ENCODE results near the gene LMTK3.

LMTK3 gene

DNA sequence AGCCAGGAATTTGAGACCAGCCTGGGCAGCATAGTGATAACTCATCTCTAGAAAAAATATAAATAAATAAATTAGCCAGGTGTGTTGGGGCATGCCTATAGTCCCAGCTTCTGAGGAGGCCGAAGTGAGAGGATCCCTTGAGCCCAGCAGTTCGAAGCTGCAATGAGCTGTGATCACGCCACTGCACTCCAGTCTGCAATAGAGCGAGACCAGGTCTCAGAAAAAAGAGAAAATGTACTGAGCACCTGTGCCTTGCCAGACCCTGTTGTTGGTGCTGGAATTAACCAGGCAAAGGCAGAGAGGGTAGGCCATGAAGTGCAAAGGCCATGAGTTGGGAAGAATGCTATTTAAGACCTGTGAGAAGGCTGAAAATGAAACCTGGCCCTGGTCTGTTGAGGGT, 39.8 kb downstream of the LMTK3 start:
- no peak for DNase-seq (ENCODE audit: low read depth)

DNA sequence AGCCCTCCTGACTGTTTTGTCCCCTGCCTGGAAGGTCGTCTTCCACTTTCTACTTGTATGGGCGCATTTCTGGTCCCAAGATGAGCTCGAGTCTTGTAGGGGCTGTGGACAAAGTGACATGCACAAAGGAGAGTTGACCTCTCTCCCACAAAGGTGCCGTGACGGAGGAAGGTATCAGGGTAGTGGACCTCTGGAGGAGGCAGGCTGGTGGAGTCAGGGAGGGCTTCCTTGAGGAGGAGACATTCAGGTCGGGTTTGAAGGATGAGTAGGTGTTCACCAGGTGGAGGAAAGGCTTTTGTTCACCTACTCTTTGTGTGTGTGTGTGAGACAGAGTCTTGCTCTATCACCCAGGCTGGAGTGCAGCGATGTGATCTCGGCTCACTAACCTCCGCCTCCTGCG, 40.8 kb downstream of the LMTK3 start:
- no peak for DNase-seq (ENCODE audit: low read depth)

DNA sequence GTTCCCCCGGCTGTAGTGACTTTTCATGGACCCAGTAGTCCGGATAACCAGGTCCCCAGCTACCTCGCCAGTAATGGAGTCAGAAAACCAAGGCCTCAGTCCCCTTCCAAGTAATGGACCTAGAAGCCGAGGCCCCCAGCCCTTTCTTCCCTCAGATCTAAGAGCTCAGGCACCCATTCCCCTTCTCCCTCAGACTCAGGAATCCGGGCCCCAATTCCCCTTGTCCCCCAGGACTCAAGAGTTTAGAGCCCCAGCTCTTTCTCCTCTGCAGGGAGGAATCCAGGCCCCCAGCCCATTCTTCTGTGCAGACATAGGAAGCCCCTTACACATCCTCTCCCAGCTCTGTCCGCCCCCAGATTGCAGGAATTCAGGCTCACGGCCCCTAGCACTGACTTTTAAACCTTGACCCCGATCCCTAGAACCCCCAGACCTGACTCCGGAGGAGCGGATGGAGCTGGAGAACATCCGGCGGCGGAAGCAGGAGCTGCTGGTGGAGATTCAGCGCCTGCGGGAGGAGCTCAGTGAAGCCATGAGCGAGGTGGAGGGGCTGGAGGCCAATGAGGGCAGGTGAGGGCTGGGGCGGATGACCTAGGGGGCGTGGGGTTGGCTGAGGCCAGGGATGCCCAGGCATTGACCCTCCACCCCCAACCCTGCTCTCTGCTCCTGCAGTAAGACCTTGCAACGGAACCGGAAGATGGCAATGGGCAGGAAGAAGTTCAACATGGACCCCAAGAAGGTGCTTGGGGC, 41.5 kb downstream of the LMTK3 start:
- DNase-seq (ENCODE audit: low read depth): no peak

DNA sequence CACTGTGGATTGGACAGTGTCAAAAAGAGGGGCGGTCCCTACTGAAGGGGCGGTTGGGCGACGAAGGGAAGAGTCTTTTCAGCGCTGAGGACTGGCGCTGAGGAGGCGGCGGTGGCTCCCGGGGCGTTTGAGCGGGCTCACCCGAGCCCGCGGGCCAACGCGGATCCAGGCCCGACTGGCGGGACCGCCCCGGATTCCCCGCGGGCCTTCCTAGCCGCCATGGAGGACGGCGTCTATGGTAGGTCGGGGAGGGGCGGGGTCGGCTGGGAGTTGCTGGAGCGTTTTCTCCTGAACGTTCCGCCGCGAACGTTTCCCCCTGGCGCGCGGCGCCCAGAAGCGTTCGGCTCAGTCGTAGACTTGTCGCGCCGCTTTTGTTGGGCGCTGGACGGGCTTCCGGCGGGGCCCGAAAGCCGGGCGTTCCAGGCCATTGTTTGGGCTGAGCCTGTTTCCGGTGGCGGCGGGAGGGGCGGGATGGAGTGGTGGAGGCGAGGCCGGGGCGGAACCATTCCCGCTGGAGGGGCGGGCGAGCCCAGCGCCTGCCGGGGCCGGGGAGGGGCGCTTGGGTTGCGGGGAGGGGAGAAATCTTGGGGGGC, 42.2 kb downstream of the LMTK3 start, which contains the start of gene CYTH2:
Gene CYTH2, plus strand, starts transcription at position 81 of the 593 bp plus-strand sequence. Its CDS starts 139 bp downstream, at position 220.
- DNase-seq (ENCODE audit: low read depth): peak; percentile 55

DNA sequence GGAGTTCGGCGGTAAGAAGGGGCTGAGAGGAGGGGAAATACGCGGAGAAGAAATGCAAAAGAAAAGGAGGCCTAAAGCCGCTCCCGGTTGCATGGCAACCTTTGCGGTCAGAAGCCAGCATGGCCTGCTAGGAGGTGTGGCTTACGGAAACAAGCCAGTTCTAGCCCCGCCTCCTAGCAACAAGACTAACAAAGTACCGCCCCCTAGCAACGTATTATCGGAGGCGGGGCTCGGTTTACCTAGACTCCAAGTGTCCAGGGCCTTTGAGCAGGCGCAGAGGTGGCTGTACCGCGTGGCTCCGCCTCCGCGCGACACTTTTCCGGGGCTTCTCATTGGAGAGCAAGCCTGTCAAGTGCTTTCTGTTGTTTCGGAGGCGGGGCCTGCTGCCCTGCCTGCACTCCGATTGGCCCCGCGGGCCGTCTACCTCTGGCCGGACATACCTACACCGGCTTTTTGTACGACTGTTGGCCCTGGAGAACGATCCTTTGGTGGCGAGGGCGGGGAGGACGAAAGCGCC, 42.8 kb downstream of the LMTK3 start:
- DNase-seq (ENCODE audit: low read depth): peak; percentile 99

DNA sequence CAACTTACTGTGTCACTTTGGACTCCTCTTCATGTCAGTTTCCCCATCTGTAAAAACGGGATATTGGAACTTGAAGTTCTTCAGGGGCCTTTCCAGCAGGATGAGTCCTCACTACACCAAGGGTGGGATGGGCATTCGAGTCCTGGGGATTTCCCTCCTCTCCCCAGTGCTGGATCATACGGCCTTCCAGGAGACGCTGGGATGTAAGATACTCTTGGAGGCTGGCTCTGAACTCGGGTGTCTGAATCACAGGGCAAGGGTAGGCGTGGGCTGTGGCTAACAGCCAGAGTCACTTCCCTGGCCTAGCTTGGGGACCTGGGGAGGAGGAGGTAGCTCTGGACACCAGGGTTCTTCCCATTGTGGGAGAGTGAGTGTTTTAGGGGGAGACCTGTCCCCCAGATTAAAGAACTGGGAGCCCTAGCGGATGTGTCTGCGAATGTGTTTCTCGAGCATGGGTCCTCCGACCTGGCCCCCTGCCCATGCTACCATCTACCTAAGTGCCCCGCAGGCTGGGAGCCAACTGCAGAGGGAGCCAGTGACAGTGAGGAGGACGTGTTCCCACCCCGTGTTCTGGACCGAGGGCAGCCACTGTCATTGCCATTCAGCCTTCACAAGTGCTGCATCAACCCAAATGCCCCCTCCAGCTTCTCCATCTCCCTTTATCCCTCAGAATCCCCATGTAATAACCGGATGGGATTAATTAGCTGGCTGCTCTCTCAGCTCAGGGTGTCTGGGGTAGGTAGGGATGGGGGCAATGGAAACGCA, 44.9 kb downstream of the LMTK3 start:
- no peak for DNase-seq (ENCODE audit: low read depth)

DNA sequence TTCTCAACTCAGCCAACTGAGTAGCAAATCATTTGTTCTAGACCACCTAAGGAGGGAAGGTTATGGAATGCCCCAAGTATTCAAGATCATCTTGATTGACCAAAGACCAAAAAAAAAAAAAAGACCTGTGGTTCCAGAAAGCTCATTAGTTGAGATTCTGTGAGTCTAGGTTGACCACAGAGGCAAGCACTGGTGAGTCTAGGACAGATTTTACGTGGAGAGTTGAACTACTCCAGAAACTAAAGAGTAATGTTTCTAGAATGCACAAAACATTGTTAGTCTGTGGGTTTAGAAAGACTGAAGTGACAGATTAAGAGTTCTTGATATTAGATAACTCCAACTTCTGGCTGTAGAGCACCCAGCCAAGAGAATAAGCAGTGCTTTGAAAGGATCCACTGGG, 46.4 kb downstream of the LMTK3 start:
- no peak for DNase-seq (ENCODE audit: low read depth)

DNA sequence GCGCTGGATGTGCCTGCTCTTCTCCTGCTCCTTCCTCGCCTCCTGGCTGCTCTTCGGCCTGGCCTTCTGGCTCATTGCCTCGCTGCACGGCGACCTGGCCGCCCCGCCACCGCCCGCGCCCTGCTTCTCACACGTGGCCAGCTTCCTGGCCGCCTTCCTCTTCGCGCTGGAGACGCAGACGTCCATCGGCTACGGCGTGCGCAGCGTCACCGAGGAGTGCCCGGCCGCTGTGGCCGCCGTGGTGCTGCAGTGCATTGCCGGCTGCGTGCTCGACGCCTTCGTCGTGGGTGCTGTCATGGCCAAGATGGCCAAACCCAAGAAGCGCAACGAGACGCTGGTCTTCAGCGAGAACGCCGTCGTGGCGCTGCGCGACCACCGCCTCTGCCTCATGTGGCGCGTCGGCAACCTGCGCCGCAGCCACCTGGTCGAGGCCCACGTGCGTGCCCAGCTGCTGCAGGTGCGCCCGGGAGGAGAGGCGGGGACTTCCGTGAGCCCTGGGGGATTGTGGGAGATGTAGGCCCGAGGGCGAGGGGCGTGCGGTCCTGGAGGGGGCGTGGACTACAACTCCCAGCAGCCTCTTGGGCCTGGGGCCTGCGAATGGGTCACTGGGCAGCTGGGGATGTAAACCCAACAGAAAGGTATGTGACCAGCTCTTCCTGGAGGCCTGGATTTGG, 49.5 kb downstream of the LMTK3 start:
- DNase-seq (ENCODE audit: low read depth): no peak

DNA sequence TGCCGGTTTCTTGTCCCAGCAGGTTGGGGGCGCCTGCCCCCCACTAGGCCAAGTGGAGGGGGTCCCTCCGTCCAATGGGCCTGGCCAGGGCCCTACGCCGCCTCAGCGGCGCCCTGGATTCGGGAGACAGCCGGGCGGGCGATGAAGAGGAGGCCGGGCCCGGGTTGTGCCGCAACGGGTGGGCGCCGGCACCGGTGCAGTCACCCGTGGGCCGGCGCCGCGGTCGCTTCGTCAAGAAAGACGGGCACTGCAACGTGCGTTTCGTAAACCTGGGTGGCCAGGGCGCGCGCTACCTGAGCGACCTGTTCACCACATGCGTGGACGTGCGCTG, 50.0 kb downstream of the LMTK3 start:
- DNase-seq (ENCODE audit: low read depth): no peak

DNA sequence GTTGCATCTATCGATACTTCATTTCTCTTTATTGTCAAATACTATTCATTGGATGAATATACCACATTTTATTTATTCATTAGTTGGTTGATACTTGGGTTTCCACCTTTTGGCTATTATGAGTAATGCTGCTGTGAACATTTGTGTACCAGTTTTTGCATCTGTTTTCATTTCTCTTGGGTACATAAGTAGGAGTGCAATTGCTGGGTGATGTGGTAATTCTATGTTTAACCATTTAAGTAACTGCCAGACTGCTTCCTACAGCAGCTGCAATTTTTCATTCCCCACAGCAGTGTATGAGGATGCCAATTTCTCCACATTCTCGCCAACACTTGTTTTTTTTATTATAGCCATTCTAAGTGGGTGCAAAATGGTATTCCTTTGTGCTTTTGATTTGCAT, 53.6 kb downstream of the LMTK3 start:
- no peak for DNase-seq (ENCODE audit: low read depth)

DNA sequence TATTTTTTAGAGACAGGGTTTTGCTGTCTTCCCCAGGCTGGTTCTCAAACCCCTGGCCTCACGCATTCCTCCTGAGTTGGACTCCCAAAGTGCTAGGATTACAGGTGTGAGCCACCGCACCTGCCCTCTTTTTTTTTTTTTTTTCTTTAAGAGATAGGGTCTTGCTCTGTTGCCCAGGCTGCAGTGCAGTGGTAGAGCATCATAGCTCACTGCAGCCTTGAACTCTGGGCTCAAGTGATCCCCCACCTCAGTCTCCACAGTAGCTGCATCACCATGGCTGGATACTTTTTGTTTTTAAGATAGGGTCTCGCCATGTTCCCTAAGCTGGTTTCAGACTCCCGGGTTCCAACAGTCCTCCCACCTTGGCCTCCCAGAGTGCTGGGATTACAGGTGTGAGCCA, 54.8 kb downstream of the LMTK3 start:
- no peak for DNase-seq (ENCODE audit: low read depth)

DNA sequence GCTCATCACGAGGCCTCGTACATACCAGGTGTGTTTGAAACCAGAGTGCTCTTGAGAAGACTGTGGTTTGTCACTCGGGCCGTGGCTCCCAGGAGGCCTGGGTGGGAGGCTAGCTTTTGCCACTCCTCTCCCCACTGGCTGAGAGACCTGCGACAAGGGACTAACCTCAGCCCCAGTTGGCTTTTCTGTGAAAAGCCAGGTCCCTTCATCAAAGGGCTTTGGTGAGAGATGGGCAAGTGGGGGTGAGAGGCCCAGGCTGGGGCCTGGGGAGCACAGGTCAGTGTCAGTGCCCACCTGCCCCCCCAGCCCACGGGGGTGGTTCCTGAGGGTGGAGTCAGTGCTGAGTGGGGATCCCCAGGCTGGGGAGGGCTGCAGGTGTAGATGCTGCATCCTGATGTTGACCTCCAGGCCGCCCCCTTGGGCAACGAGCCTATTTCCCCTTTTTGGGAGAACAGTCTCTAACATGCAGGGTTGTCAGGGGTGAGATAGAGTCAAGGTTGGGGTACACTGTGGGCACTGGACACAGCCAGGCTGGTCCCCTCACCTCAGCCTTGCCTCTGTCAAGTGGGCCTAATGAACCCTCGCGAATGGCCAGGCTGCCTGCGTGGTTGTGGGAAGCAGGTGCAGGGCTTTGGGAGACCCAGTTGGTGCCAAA, 55.6 kb downstream of the LMTK3 start:
- DNase-seq (ENCODE audit: low read depth): no peak

DNA sequence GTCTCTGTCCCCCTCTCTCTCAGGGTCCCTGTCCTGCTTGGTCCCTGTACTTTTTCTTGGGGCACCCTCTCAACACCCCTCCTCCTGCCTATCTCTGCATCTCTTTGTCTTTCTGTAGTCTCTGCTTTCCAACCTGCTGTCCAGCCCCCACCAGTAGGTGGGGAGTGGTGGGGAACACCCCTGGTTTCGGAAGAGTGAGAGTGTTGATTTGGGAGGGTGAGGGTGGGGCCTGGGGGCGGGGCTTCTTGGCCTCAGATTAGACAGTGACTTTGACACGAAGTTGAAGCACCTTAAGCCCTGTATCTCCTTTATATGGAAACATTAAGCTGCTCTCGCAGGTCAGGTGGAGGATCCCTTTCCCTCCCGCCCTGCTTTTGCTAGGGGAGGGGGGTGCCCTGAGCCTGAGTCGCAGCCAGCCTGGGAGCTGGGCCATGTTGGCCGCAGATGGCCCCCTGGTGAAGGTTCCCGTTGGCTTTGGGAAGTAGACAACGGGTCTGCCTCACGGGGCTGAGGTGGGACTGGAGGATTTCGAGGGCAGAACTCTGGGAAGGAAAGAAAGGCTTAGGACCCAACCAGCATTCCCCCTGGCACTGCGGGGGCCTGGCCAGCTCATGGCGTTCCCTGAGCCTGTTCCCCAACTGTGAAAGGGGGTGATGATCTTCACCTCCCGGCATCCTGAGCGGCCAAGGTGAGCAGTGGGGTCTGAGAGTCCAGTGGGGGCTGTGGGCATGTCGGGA, 56.3 kb downstream of the LMTK3 start, which contains the start of gene KCNJ14:
Gene KCNJ14, plus strand, starts transcription at position 404 of the 737 bp plus-strand sequence. CDS start 6,151 bp downstream, outside the sequence.
- DNase-seq (ENCODE audit: low read depth): no peak

DNA sequence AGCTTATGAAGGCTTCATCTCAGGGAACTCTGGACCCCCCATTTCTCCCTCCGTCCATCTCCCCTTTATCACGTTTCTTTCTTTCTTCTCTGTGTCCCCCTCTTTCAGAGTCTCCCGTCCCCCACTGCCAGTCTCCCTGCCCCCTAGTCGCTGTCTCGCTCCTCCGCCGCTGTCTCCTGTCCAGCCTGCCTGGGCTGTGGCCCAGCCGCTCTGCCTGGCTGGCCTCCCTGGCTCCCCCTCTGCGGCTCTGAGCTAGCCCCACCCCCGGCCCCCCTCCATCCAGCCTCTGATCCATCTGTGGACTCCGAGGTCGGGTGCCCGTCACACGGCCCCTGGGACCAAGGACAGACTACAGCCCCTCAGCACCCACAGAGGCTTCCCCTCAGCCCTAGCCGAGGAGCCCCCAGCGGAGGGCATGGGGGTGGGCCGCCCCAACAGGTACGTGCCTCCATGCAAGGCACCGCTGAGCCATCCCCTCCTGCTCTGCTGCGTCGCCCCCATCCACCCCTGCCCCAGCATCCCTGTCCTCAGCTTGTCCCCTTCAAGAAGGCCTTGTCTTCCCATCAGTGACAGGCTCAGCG, 57.4 kb downstream of the LMTK3 start:
- no peak for DNase-seq (ENCODE audit: low read depth)

DNA sequence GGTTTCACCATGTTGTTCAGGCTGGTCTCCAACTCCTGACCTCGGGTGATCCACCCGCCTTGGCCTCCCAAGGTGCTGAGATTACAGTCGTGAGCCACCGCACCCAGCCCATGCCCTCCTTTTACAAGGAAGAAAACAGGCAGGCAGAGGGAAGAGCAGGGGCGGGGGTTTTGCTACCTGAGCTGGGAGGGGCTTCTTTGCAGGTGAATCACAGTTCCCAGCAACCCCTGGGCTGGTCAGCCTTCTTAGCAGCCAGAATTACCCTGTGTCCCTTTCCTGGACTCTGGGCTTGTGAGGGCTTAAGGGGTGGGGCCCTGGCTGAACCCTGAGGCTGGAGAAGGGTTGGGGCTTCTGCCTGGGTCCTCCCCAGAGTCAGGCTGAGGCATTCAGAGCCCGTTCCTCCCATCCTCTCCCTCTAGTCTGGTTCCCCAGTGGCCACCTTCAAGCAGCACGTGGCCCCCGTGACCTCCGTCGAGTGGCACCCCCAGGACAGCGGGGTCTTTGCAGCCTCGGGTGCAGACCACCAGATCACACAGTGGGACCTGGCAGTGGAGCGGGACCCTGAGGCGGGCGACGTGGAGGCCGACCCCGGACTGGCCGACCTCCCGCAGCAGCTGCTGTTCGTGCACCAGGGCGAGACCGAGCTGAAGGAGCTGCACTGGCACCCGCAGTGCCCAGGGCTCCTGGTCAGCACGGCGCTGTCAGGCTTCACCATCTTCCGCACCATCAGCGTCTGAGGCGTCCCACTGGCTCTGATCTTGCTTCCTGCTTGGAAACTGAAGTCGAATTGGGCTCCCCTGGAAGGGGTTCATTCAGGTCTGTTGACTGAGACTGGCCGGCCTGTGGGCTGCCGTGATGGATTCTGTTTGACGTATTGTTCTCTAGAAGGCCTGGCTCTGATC, 59.1 kb downstream of the LMTK3 start:
- no peak for DNase-seq (ENCODE audit: low read depth)

DNA sequence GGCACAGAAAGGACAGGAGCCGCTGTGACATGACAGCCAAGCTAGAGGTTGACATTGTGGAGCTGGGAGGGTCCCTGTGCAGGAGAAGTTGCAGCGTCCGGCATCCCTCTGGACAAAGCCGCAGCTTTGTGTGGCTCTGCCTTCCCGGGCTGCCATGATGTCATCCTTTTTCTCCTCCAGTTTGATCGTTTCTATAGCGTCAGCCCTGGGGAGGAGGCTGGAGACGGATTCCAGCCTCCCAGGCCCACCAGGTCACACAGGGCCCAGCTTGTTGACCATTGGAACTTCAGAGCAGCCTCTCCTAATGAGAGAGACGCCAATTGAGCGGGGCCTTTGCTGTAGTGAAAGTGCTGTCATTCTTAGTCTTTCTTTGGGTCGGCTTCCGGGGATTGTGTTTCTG, 60.0 kb downstream of the LMTK3 start:
- DNase-seq (ENCODE audit: low read depth): no peak

DNA sequence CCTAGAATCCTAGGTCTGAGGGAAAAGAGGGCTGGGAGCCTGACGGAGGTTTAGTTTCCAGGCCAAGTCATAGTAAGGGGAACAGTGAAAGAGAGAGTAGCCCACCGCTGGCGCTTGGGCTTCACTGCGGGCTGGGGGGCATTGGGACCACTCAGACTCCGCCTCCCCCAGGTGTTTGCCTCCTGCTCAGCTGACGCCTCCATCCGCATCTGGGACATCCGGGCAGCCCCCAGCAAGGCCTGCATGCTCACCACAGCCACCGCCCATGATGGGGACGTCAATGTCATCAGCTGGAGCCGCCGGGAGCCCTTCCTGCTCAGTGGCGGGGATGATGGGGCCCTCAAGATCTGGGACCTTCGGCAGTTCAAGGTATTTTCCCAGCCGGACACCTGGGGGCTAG, 60.8 kb downstream of the LMTK3 start:
- no peak for DNase-seq (ENCODE audit: low read depth)

DNA sequence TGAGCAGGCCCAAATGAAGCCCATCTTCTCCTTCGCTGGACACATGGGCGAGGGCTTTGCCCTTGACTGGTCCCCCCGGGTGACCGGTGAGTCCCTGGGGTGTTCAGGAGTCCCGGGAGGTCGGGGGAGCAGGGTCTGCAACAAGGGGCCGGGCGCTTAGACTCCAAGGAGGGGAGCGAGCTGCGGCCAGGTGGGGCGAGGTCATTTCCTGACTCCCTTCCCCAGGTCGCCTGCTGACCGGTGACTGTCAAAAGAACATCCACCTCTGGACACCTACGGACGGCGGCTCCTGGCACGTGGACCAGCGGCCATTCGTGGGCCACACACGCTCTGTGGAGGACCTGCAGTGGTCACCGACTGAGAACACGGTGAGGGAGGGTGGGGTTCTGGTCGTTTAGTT, 61.2 kb downstream of the LMTK3 start:
- DNase-seq (ENCODE audit: low read depth): no peak

DNA sequence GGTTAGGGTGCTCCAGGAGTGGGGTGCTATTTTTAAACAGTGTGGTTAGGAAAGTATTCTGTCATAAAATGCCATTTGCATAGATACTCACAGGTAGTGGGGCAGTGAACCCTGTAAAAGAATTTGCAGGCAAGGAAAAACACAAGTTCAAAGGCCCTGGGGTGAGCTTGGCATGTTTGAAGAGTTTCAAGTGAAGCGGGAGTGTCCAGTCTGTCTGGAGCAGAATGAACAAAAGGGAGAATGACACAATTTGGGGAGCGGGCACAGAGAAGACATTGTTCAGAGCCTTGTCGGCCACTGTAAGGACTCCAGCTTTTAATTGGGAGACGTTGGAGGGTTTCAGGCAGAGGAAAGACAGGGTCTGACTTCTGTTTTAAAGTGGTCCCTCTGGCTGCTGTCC, 63.1 kb downstream of the LMTK3 start:
- no peak for DNase-seq (ENCODE audit: low read depth)

DNA sequence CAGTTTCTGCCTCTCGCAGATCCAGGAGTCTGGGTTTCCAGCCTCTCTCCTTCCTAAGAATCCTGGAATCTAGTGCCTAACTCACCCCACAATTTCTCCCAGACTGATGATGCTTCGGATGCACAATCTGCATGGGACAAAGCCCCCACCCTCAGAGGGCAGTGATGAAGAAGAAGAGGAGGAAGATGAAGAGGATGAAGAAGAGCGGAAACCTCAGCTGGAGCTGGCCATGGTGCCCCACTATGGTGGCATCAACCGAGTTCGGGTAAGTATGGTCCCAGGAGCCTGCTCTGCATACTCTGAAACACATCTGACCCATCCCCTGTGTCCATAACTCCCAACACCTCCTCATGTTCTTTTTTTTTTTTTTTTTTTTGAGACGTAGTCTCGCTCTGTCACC, 65.1 kb downstream of the LMTK3 start:
- no peak for DNase-seq (ENCODE audit: low read depth)
